Measurements from ENCODE around the gene RBM42.

GRCh38 chr19:35585848-35586247 is 43.0 kb upstream of the RBM42 start, which contains the start of gene PMIS2:
- TF ChIP-seq CTCF (IDR thresholded peaks at IDR 0.05; ENCODE audit: low read length) (no peak), EZH2 (IDR thresholded peaks at IDR 0.05; ENCODE audit: borderline replicate concordance, low read length) (no peak)

Measured in OCI-LY1 (cell line).